ENCODE results near the gene TF. TPM values are rescaled to one million over a fixed set of nuclear protein-coding genes. Genes with fewer than 3 reads are reported as not detected.
A peak's percentile ranks its signal among the peaks of the same experiment; 100 is the strongest.

The TF gene
- total and polyA plus RNA-seq, 12 donors: under 0.01 to 15.5 (median 2.2) TPM; not detected in 1

GRCh38 chr3:133841196-133841595 lies 95.0 kb downstream of the TF start:
- Histone ChIP-seq H3K36me3 (replicated peaks in 1 of 2) (no peaks in the 10 kb centered on the region), H3K4me1 (replicated peaks in 1 of 2) (no peaks in the 10 kb centered on the region), H3K9me3 (replicated peaks in 1 of 3) (no peaks in the 10 kb centered on the region), H3K27ac (no peak overlapping the region), H3K27me3 (no peaks in the 10 kb centered on the region), H3K4me3 (no peak overlapping the region)
- WGBS, 4 donors: 80 to 99% (median 91%) methylated on average over 2 to 8 of the region's 8 CpGs
- no peak for TF ChIP-seq CTCF (IDR thresholded peaks at IDR 0.05)
- TF ChIP-seq POLR2A (IDR thresholded peaks at IDR 0.05): no peak
- no peak for DNase-seq
- intact Hi-C loops (cut with DNase I): no loop called here

GRCh38 chr3:133842158-133842557 lies 96.0 kb downstream of the TF start:
- no peak for DNase-seq
- Histone ChIP-seq H3K36me3 (replicated peaks in 1 of 2) (no peaks in the 10 kb centered on the region), H3K4me1 (replicated peaks in 1 of 2) (no peaks in the 10 kb centered on the region), H3K27me3 (no peaks in the 10 kb centered on the region), H3K9me3 (replicated peaks in 1 of 3) (no peaks in the 10 kb centered on the region), H3K4me3 (no peak overlapping the region), H3K27ac (no peak overlapping the region)
- intact Hi-C loops (cut with DNase I): no loop called here
- TF ChIP-seq CTCF (IDR thresholded peaks at IDR 0.05) (no peak), POLR2A (IDR thresholded peaks at IDR 0.05) (no peak)
- 84 to 96% (median 88%) methylated on average over 2 to 4 of the region's 4 CpGs for WGBS, 4 donors

GRCh38 chr3:133843634-133844033 lies 97.4 kb downstream of the TF start:
- Histone ChIP-seq H3K9me3 (replicated peaks in 1 of 3) (no peaks in the 10 kb centered on the region), H3K4me1 (replicated peaks in 1 of 2) (no peaks in the 10 kb centered on the region), H3K27ac (no peak overlapping the region), H3K27me3 (no peaks in the 10 kb centered on the region), H3K36me3 (replicated peaks in 1 of 2) (no peaks in the 10 kb centered on the region), H3K4me3 (no peak overlapping the region)
- intact Hi-C loops (cut with DNase I): no loop called here
- no peak for TF ChIP-seq CTCF (IDR thresholded peaks at IDR 0.05)
- no peak for TF ChIP-seq POLR2A (IDR thresholded peaks at IDR 0.05)
- WGBS, 4 donors: 57 to 67% (median 59%) methylated on average over 6 to 7 of the region's 7 CpGs
- peak in 3 of 7 donors; percentile 29 to 34 (median 30) for DNase-seq

GRCh38 chr3:133845127-133845526 lies 98.9 kb downstream of the TF start:
- no peak for DNase-seq
- Histone ChIP-seq H3K9me3 (replicated peaks in 1 of 3) (no peaks in the 10 kb centered on the region), H3K27me3 (no peaks in the 10 kb centered on the region), H3K36me3 (replicated peaks in 1 of 2) (no peaks in the 10 kb centered on the region), H3K4me3 (no peak overlapping the region), H3K27ac (no peak overlapping the region), H3K4me1 (replicated peaks in 1 of 2) (no peaks in the 10 kb centered on the region)
- intact Hi-C loops (cut with DNase I): no loop called here
- TF ChIP-seq POLR2A (IDR thresholded peaks at IDR 0.05): no peak
- 87 to 95% (median 94%) methylated on average over 4 of the region's 4 CpGs for WGBS, 4 donors

Small RNAs within 50 kb of the gene (small RNA-seq; reads per million reads assigned to genes)
- gene RNA5SP140: 0 reads per million in 2 donors

Other genes with a start within 250 kb of the TF start
- gene CDV3, start 172.7 kb upstream of the TF start, total RNA-seq: 100 to 1,000 TPM in 7 of 9 donors, 10 to 100 TPM in 2; 71.1 to 236 (median 125) TPM
- gene CDV3, start 172.7 kb upstream of the TF start, polyA plus RNA-seq: 100 to 1,000 TPM in 1 of 3 donors, 10 to 100 TPM in 2; 30.8 to 309 (median 36.7) TPM
- gene TOPBP1, start 84.5 kb upstream of the TF start, total RNA-seq: 10 to 100 TPM in 8 of 9 donors, 1 to 10 TPM in 1; 9.6 to 62.1 (median 13.7) TPM
- 10 to 100 TPM in 1 of 3 donors, 1 to 10 TPM in 2; 6.7 to 15.7 (median 8.5) TPM for gene TOPBP1, start 84.5 kb upstream of the TF start, polyA plus RNA-seq
- gene SRPRB, start 59.4 kb downstream of the TF start, total RNA-seq: 100 to 1,000 TPM in 2 of 9 donors, 10 to 100 TPM in 7; 18.8 to 177 (median 62.1) TPM
- 100 to 1,000 TPM in 1 of 3 donors, 10 to 100 TPM in 2; 13.0 to 136 (median 26.7) TPM for gene SRPRB, start 59.4 kb downstream of the TF start, polyA plus RNA-seq
- 10 to 100 TPM in 1 of 9 donors, 1 to 10 TPM in 8; 1.4 to 14.5 (median 4.3) TPM for gene RAB6B, start 149.5 kb downstream of the TF start, total RNA-seq
- 10 to 100 TPM in 1 of 3 donors, 1 to 10 TPM in 2; 2.7 to 12.9 (median 5.6) TPM for gene RAB6B, start 149.5 kb downstream of the TF start, polyA plus RNA-seq